Measurements from ENCODE around the gene SPAG4.

SPAG4 gene

GRCh38 chr20:35615667-35616464, at the start of gene SPAG4:
Gene SPAG4 (plus strand): TSS chr20:35615829. CDS start chr20:35616004, 175 bp downstream.
- peak; percentile 98 for DNase-seq

DNA sequence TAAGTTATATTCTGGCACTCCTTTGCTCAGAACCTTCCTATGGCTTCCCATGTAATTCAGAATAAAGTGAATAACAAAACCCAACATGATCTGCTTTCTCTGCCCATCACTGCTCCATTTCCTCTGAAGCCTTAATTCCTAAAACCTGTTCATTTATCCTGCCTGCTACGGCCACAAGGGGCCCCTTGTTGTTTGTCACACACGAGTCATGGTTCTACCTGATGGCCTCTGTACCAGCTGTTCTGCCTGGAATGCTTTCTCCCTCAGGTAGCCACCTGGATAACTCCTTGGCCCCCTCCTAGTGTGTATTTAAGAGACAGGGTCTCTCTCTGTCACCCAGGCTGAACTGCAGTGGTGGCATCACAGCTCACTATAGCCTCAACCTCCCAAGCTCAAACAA, 47.0 kb upstream of the SPAG4 start:
- no peak for DNase-seq

DNA sequence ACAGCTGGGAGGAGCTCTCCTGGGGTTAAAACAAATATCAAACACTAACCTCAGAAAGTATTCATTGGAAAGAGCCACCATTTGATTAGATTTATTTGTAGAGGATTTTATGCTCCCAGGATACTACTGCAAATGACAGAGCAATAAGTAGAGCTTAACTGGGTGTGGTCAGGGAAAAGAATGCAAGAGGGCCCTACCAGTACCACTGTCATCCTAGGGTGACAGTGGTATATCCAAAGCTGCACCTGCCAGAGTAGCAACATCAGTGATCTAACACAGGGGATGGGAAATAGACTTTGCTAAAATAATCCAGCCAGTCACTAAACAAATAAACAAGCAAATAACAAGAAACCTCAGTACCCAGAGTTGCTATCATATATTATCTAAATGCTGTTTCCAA, 44.1 kb upstream of the SPAG4 start:
- no peak for DNase-seq

DNA sequence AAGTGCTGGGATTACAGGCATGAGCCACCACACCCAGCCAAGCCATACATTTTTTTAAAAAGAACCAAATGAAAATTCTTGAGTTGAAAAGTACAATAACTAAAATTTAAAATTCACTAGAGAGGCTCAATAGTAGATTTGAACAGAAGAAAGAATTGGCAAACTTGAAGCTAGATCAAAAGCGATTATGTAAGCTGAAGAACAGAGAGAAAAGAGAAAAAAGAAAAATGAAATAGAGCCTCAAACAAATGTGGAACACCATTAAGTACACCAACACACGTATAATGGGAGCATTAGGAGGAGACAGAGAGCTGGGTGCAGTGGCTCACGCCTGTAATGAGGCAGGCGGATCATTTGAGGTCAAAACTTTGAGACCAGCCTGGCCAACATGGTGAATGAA, 42.8 kb upstream of the SPAG4 start:
- DNase-seq: no peak

GRCh38 chr20:35575958-35576357, 39.7 kb upstream of the SPAG4 start:
- DNase-seq: no peak

GRCh38 chr20:35576816-35577215, 38.8 kb upstream of the SPAG4 start:
- DNase-seq: no peak

- DNase-seq: no peak
Measured at GRCh38 chr20:35578469-35578868, 37.2 kb upstream of the SPAG4 start.

GRCh38 chr20:35579196-35579595, 36.4 kb upstream of the SPAG4 start:
- no peak for DNase-seq

GRCh38 chr20:35582131-35582530, 33.5 kb upstream of the SPAG4 start:
- no peak for DNase-seq

DNA sequence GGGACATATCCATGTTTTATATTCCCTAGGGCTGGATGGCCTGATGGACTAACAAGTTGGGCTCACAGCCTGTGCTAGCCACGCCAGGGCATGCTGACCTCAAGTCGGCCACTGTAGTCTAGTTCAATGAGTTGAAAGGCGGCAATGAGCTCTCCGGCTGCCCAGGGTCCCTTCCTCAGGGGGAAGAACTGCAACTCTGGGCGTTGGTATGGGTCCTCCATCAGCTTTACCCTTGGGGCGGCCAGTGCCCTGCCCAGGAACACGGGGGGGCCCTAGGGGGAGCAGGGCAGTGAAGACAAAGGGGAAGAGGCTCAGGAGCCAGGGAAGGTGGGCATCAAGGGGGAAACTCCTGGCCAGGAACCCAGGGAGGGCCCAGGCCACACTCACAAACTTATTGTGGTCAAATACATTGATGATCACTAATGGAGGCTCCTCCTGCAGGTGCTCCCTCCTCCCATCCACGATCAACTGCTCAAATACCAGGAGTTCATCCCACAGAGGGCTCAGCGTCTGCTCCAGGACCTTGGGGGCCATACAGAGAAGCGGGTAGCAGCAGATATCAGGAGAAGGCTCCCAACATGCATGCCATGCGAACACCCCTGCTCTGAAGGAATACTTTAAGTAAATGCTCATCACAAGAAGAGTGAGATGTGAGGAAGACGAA, 32.8 kb upstream of the SPAG4 start:
- no peak for DNase-seq

- DNase-seq: no peak
Measured at GRCh38 chr20:35583636-35584560, 31.7 kb upstream of the SPAG4 start.

DNA sequence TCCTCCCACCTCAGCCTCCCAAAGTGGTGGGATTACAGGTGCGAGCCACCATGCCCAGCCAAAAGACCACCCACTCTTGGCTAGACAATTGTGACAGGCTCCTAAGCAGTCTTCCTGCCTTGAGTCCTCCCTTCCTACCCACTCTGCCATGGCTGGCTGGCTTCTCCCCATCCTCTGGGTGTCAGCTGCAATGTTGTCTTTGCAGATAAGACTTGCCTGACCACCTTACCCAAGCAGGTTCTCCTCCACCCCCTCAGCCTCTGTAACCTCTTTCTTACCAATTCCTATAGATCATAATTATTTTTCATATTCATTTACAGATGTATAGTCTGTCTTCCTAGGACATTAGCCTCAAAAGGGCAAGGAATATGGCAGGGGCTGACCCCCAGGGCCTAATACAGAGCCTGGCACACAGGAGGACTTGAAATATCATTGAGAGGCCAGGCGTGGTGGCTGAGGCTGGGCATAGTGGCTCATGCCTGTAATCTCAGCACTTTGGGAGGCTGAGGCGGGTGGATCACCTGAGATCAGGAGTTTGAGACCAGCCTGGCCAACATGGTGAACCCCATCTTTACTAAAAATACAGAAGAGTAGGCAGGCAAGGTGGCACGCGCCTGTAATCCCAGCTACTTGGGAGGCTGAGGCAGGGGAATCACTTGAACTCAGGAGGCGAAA, 28.7 kb upstream of the SPAG4 start:
- no peak for DNase-seq

- DNase-seq: no peak
Measured at GRCh38 chr20:35587436-35587835, 28.2 kb upstream of the SPAG4 start.

- no peak for DNase-seq
Measured at GRCh38 chr20:35588397-35588796, 27.2 kb upstream of the SPAG4 start.

GRCh38 chr20:35592339-35592974, 23.2 kb upstream of the SPAG4 start:
- DNase-seq: no peak

- no peak for DNase-seq
Measured at GRCh38 chr20:35595456-35595855, 20.2 kb upstream of the SPAG4 start.

GRCh38 chr20:35595901-35596300, 19.7 kb upstream of the SPAG4 start:
- no peak for DNase-seq

GRCh38 chr20:35597186-35597585, 18.4 kb upstream of the SPAG4 start:
- no peak for DNase-seq

DNA sequence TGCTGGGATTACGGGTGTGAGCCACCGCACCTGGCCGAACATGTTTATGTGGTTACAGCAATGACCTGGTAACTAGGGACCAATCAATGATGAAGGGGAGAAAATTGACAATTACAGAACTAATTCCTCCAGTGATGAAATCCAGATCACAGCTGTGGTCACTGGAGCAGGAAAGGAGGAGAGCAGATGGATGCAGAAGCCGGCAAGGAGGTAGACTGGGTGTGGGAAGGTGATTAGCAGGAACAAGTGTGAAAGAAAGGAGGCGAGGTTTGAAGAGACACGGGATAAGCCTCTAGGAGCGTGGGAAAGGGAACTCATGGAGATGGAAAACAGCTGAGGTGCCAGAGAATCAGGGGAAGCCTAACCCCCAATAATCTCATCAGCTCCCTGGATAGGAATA, 17.2 kb upstream of the SPAG4 start:
- no peak for DNase-seq

DNA sequence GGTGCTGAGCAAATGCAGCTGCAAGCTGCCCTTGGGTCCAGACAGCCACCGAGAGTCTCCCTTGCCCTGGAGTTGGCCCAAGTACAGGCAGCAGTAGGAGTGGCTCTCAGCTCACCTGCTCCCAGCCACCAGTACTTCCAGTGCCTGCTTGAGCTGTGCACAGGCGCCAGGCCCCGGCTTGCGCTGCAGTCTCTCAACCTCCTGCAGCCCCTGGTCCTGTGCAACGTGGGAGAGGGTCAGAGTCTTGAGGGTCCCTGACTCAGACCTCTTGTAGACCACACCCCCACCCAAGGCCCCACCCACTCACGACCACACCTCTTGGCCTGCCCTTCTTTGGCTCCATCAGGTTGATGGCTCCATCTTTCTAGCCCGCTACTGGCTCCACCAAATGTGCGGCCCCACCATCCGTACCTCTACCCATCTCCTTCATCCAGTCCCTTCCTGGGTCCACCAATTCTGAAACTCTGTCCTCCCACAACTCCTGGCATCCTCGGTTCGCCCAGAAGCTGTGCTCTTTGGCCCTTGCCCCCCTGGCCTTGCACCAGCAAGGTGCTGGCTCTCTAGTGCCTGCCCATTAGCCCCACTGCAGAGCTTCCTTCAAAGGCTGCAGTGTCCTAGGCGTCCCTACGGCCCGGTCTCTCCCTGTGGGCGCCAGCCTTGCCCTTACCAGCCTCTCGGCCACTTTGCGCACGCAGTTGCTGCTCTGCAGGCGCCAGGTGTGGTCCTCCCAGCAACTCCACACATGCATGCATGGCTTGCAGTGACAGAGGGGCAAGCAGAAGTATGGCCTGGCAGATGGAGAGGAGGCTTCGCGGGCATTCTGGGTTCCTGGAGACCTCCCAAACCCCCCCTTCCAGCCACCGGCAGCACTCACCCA, 16.5 kb upstream of the SPAG4 start:
- DNase-seq: no peak

GRCh38 chr20:35599776-35600120, 15.9 kb upstream of the SPAG4 start:
- no peak for DNase-seq

Data from NCI-H1694 treated with DMSO at 0.1 percent for 48 hours (cell line).